MM.1S (cell line): ENCODE measurements around the gene XPO5.

ENCODE experiments used
- EZH2 ChIP-seq: fragments of 300-600 bp; sonication (generic); optimal IDR thresholded peaks from 2 replicates; pipeline ENCODE3; 2017; ENCODE audit warnings: low read depth, mild to moderate bottlenecking, antibody characterized with exemption, low read length, mixed read lengths
- EZH2phosphoT487 ChIP-seq: fragments of 300-600 bp; sonication (generic); IDR thresholded peaks from 2 replicates; pipeline ENCODE4 v1.6.1; 2018; ENCODE audit warnings: antibody characterized with exemption, low read length
- TF ChIP-seq, protein P1 (sequence below): fragments of 300-600 bp; sonication (generic); IDR thresholded peaks from 2 replicates; pipeline ENCODE4 v1.5.1; 2016; ENCODE audit warnings: antibody characterized with exemption, low read length, mixed read lengths

DNA sequence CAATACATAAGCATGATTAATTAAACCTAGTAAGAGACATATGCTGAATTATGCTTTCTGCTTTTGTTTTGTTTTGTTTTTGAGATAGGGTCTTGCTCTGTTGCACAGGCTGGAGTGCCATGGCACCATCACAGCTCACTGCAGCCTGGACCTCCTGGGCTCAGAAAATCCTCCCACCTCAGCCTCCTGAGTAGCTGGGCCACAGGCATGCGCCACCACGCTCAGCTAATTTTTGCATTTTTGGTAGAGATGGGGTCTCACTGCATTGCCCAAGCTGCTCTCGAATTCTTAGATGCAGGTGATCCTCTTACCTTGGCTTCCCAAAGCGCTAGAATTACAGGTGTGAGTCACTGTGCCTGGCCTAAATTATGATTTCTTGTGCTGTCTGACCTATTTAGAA lies 3.8 kb downstream of the XPO5 start:
- TF ChIP-seq, protein P1, sequence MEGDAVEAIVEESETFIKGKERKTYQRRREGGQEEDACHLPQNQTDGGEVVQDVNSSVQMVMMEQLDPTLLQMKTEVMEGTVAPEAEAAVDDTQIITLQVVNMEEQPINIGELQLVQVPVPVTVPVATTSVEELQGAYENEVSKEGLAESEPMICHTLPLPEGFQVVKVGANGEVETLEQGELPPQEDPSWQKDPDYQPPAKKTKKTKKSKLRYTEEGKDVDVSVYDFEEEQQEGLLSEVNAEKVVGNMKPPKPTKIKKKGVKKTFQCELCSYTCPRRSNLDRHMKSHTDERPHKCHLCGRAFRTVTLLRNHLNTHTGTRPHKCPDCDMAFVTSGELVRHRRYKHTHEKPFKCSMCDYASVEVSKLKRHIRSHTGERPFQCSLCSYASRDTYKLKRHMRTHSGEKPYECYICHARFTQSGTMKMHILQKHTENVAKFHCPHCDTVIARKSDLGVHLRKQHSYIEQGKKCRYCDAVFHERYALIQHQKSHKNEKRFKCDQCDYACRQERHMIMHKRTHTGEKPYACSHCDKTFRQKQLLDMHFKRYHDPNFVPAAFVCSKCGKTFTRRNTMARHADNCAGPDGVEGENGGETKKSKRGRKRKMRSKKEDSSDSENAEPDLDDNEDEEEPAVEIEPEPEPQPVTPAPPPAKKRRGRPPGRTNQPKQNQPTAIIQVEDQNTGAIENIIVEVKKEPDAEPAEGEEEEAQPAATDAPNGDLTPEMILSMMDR: no peak
- TF ChIP-seq EZH2phosphoT487: no peak
- TF ChIP-seq EZH2: no peak
